NCI-H82 treated with DMSO at 0.1 percent for 48 hours (cell line): ENCODE data around the gene PPP6R2.

Source experiments
- DNase-seq: peaks from one replicate; lab custom pipeline; 2025; ENCODE audit not compliant: unreplicated experiment; lab: John Stamatoyannopoulos, UW

The PPP6R2 gene

GRCh38 chr22:50482107-50483074 is 139.3 kb downstream of the PPP6R2 start:
- no peak for DNase-seq

DNA sequence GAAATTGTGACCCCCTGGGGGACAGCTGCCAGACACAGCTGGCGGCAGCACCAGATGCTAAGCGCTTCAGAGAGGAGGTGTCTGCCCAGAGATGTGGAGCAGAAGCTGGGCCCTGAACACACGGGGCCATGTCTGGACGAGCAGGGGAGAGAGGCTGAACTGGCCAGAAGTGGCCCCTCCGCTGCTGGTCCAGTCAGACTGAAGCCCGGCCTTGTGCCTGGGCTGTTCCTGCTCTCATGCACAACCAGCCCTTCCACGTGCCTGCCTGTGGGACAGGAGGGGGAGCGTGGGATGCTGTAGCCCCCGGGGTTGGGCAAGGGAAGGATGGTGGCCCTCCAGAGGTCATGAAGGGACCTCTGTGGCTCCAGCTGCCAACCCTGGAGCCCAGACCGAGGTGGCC is 140.0 kb downstream of the PPP6R2 start:
- no peak for DNase-seq

- DNase-seq, result no peak
These were observed 140.4 kb downstream of the PPP6R2 start for GRCh38 chr22:50483556-50483955.

- no peak for DNase-seq
These were observed 141.1 kb downstream of the PPP6R2 start for GRCh38 chr22:50483977-50484853.

- DNase-seq, result no peak
These were observed 142.3 kb downstream of the PPP6R2 start for GRCh38 chr22:50485221-50486131.

GRCh38 chr22:50486561-50487289 is 143.6 kb downstream of the PPP6R2 start, which contains the start of gene MIOX:
MIOX (plus strand) TSS chr22:50486859; CDS start chr22:50486898, 39 bp downstream.
- no peak for DNase-seq

GRCh38 chr22:50487290-50488005 is 144.3 kb downstream of the PPP6R2 start:
- no peak for DNase-seq

GRCh38 chr22:50488006-50488677 is 145.0 kb downstream of the PPP6R2 start:
- no peak for DNase-seq

DNA sequence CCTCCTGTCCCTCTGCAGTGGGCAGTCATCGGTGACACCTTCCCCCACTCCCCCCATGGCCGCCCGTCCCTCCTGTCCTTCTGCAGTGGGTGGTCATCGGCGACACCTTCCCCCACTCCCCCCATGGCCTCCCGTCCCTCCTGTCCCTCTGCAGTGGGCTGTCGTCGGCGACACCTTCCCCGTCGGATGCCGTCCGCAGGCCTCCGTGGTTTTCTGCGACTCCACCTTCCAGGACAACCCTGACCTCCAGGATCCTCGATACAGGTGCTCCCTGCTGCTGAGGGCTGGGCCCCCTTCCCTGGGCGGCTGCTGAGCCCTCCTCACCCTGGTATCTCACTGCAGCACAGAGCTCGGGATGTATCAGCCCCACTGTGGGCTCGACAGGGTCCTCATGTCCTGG is 145.8 kb downstream of the PPP6R2 start:
- DNase-seq, result no peak

GRCh38 chr22:50489363-50490243 is 146.5 kb downstream of the PPP6R2 start:
- DNase-seq, result no peak

DNA sequence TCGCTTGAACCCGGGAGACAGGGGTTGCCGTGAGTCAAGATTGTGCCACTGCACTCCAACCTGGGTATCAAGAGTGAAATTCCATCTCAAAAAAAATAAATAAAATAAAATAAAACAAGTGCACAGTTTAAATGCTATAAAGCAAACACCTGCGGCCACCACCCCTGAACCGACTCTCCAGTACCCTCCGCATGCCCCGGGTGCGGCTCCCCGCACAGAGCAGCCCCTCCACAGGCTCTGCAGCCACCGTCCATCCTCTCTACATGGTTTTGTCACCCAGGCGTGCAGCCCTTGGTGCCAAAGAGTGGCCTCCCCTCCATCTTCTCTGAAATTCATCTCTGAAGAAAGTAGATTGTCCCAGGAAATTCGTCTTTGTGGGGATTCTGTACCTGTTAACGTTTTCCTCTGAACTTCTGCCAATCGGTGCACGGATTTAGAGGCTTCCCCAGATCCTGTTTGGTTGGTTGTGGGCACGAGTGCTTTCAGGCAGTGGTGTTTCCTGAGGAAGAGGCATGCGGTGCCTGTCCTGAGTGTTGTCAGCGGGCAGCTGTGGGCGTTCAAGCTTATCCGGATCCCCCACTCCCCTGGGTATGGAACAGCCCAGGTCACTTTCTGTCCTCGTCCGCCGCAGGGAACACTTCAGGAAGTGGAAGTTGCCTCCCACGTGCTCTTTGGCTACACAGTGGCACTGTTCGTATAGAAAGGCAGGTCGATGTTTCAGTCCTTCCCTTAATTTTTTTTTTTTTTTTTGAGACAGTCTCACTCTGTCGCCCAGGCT is 147.6 kb downstream of the PPP6R2 start:
- no peak for DNase-seq
